Spinal cord (tissue), 10 donors: ENCODE data around the gene SOCS2. TPM values are rescaled to one million over a fixed set of nuclear protein-coding genes. Genes with fewer than 3 reads are reported as not detected.

Experiments used
- DNase-seq, 6 donors: peaks; one replicate each; pipeline versions ENCODE4 v3.0.0 to v3.0.0-alpha.2; 2013 to 2015; ENCODE audit warnings: low spot score in 6 of 6, low read depth in 4 of 6
- H3K27ac ChIP-seq: one replicate; pipeline ENCODE4 v1.5.1; 2013; ENCODE audit warnings: low read depth, low read length, control low read depth
- H3K27me3 ChIP-seq: one replicate; pipeline ENCODE4 v1.6.1; 2013; ENCODE audit warnings: low read length; ENCODE audit not compliant: control insufficient read depth, insufficient read depth
- H3K36me3 ChIP-seq: one replicate; pipeline ENCODE4 v1.6.1; 2013; ENCODE audit warnings: low read length; ENCODE audit not compliant: control insufficient read depth, insufficient read depth
- H3K4me1 ChIP-seq: one replicate; pipeline ENCODE4 v1.6.1; 2013; ENCODE audit warnings: low read length; ENCODE audit not compliant: control insufficient read depth, insufficient read depth
- H3K4me3 ChIP-seq: one replicate; pipeline ENCODE4 v1.5.1; 2013; ENCODE audit warnings: low read depth, low read length, control low read depth
- H3K9me3 ChIP-seq: one replicate; pipeline ENCODE4 v1.6.1; 2013; ENCODE audit warnings: low read length; ENCODE audit not compliant: control insufficient read depth, insufficient read depth
- WGBS: methylation state at CpG from one replicate; pipeline ENCODE4 v1.1.5; 2013; ENCODE audit warnings: missing lambda C conversion rate; ENCODE audit not compliant: insufficient coverage; 5-methylcytosine and 5-hydroxymethylcytosine counted together
- polyA plus RNA-seq, 2 donors: library from polyadenylated mRNA; unstranded; fragments of 120-200 nt; gene quantifications; one replicate each; pipeline ENCODE4 v1.2.1, GENCODE V29; 2013; ENCODE audit not compliant: insufficient read length in 2 of 2
- total RNA-seq, 2 donors: library from RNA; depleted of rRNA in 1 of 2; stranded (reverse); fragments of 120-200 nt in 1 of 2; fragments of >200 nt in 1 of 2; gene quantifications; one replicate each; pipeline versions ENCODE4 v1.2.3 to v1.2.4, GENCODE V29; 2013 to 2014
- donor health status: healthy.

The SOCS2 gene
- total and polyA plus RNA-seq, 4 donors, result 20.3 to 31.2 (median 28.3) TPM

GRCh38 chr12:93587611-93588010 is 15.1 kb downstream of the SOCS2 start:
- H3K4me3 ChIP-seq, result no peak overlapping the region
- peaks cover 6% of the 10 kb centered on the region for H3K27me3 ChIP-seq
- no peaks in the 10 kb centered on the region for H3K9me3 ChIP-seq
- H3K4me1 ChIP-seq, result peaks cover 4% of the 10 kb centered on the region
- 100% methylated on average over 3 of the region's 5 CpGs for WGBS
- no peak for DNase-seq
- no peaks in the 10 kb centered on the region for H3K36me3 ChIP-seq
- no peak overlapping the region for H3K27ac ChIP-seq

- Histone ChIP-seq H3K27ac (no peak overlapping the region), H3K9me3 (no peaks in the 10 kb centered on the region), H3K4me3 (no peak overlapping the region), H3K36me3 (no peaks in the 10 kb centered on the region), H3K27me3 (peaks cover 6% of the 10 kb centered on the region), H3K4me1 (peaks cover 4% of the 10 kb centered on the region)
- no peak for DNase-seq
- 100% methylated on average over 1 of the region's 2 CpGs for WGBS
Measured at GRCh38 chr12:93589081-93589480, 16.6 kb downstream of the SOCS2 start.

GRCh38 chr12:93591137-93591868 is 18.8 kb downstream of the SOCS2 start:
- WGBS, result under 1% methylated on average over 29 of the region's 37 CpGs
- Histone ChIP-seq H3K9me3 (no peaks in the 10 kb centered on the region), H3K27me3 (peaks cover 6% of the 10 kb centered on the region)

DNA sequence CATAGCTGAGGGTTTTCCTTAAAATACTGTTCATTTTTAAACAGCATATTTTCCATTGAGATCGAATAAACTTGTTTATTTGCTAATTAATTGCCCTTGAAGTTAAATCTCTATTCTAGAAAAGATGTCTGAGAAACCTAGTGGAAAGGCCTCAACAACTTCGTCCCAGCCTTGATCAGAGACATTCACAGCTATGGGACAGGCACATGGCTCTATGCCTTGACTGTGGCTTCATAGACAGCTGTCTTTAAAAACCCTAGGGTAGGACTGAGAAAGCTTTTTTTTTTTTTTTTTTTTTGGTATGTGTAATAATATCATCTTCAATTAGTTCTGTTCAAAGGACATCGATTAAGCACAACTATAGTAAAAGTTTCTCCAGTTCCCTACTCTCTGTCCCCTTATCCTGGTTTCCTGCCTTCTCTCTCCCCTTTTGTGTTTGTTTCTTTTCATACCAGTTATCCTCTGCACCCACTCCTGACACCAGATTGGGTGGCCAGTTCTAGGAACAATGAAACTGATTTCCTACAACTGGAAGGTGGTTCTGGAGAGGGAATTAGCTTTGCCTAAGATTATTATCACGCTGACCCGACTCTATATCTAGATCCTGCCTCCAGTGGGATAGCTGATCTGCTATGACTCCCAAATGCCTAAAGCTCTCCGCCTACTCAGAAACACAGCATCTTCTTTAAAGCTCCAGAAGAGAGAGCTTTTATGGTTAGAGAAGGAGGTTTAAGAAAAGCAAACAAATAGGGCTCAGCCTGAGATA is 20.3 kb downstream of the SOCS2 start:
- Histone ChIP-seq H3K36me3 (no peaks in the 10 kb centered on the region), H3K4me3 (no peak overlapping the region), H3K4me1 (peaks cover 4% of the 10 kb centered on the region), H3K27ac (no peak overlapping the region), H3K27me3 (peaks cover 6% of the 10 kb centered on the region), H3K9me3 (no peaks in the 10 kb centered on the region)
- WGBS, result 100% methylated on average over 1 of the region's 6 CpGs
- no peak for DNase-seq

More at GRCh38 chr12:93591137-93591868, 18.8 kb downstream of the SOCS2 start:
- Histone ChIP-seq H3K27ac (peak overlapping the region; percentile 42), H3K4me1 (peaks cover 4% of the 10 kb centered on the region), H3K4me3 (peak overlapping the region; percentile 67), H3K36me3 (no peaks in the 10 kb centered on the region)
- peak in 4 of 6 donors; percentile 35 to 77 (median 64) for DNase-seq

DNA sequence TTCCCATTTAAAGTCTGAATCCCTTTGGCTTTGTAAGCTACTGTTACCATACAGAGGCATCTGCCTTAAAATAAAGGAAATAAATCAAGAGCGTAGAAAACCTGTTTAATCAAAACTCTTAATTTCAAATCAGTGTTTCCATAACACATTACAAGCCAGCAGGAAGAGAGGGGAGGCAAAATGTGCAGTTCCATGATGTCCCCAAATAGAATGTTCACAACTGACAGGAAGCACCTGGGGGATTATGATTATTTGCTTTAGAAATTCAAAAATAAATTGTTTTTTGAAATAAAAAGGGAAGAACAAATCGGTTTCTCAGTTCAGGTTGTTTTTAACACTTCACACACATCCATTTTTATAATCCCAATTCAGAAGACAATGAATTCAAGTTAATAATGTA is 21.4 kb downstream of the SOCS2 start:
- no peak for DNase-seq
- H3K36me3 ChIP-seq, result no peaks in the 10 kb centered on the region
- WGBS, result no CpG with 5 or more reads among the region's 2 CpGs
- H3K4me3 ChIP-seq, result no peak overlapping the region
- no peaks in the 10 kb centered on the region for H3K9me3 ChIP-seq
- peaks cover 6% of the 10 kb centered on the region for H3K27me3 ChIP-seq
- H3K27ac ChIP-seq, result no peak overlapping the region
- H3K4me1 ChIP-seq, result peaks cover 4% of the 10 kb centered on the region

DNA sequence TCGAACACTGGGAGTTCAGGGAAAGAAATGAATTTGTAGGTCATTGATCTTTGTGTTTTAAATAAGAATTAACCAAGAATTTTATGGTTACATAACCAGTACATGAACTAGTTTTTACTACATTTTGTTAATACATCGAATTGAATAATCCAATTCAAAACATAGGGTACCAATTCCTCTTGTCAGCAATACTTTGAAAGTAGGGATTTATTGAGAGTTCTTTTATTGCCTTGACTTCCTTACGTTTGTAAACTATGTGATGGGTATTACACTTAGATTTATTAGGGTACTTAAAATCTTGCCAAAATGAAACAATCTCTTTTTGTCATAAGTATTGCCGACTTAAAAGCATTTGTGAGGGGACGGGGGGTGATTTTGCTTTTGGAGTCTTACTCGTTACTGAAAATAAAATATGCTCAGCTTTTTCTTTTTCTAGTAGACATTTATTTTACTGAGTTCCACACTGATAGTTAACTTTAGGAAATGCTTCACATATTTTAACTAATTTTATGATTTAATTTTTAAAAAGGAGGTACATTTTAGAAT is 22.4 kb downstream of the SOCS2 start:
- no CpG with 5 or more reads among the region's 6 CpGs for WGBS
- peaks cover 4% of the 10 kb centered on the region for H3K4me1 ChIP-seq
- no peaks in the 10 kb centered on the region for H3K9me3 ChIP-seq
- no peak for DNase-seq
- H3K4me3 ChIP-seq, result no peak overlapping the region
- no peaks in the 10 kb centered on the region for H3K36me3 ChIP-seq
- no peak overlapping the region for H3K27ac ChIP-seq
- H3K27me3 ChIP-seq, result peaks cover 6% of the 10 kb centered on the region

GRCh38 chr12:93595351-93595750 is 22.9 kb downstream of the SOCS2 start:
- Histone ChIP-seq H3K36me3 (no peaks in the 10 kb centered on the region), H3K9me3 (no peaks in the 10 kb centered on the region), H3K27me3 (peaks cover 6% of the 10 kb centered on the region), H3K4me3 (no peak overlapping the region), H3K4me1 (peaks cover 4% of the 10 kb centered on the region), H3K27ac (no peak overlapping the region)
- no CpG with 5 or more reads among the region's 3 CpGs for WGBS
- DNase-seq, result no peak

GRCh38 chr12:93597608-93598007 is 25.1 kb downstream of the SOCS2 start:
- Histone ChIP-seq H3K36me3 (no peaks in the 10 kb centered on the region), H3K27ac (no peak overlapping the region), H3K9me3 (no peaks in the 10 kb centered on the region), H3K27me3 (no peaks in the 10 kb centered on the region), H3K4me3 (no peak overlapping the region), H3K4me1 (no peaks in the 10 kb centered on the region)
- no CpG with 5 or more reads among the region's 2 CpGs for WGBS
- DNase-seq, result no peak

DNA sequence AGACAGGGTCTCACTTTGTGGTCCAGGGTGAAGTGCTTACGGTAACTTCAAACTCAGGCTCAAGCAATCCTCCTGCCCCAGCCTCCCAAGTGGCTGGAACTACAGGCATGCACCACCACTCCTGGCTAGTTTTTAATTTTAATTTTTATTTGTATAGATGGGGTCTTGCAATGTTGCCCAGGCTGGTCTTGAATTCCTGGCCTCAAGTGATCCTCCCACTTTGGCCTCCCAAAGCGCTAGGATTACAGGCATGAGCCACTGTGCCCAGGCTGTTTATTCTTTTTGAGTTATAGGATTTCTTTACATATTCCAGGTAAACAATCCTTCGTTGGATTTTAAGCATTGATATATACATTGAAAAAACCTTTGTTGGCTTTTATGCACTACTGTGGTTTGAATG is 26.7 kb downstream of the SOCS2 start:
- no peak for DNase-seq
- Histone ChIP-seq H3K27me3 (no peaks in the 10 kb centered on the region), H3K27ac (no peak overlapping the region), H3K4me3 (no peak overlapping the region), H3K36me3 (no peaks in the 10 kb centered on the region), H3K9me3 (no peaks in the 10 kb centered on the region), H3K4me1 (no peaks in the 10 kb centered on the region)
- whole genome bisulfite sequencing, result no CpG with 5 or more reads among the region's 3 CpGs
